GM19328 (cell line): ENCODE results near the gene PUSL1.

Experiments
- ATAC-seq: cut with Tn5 transposase; IDR thresholded peaks from one replicate; pipeline ENCODE4 v1.9.1; 2021; ENCODE audit warnings: mild to moderate bottlenecking, moderate library complexity; ENCODE audit not compliant: unreplicated experiment

PUSL1 gene

DNA sequence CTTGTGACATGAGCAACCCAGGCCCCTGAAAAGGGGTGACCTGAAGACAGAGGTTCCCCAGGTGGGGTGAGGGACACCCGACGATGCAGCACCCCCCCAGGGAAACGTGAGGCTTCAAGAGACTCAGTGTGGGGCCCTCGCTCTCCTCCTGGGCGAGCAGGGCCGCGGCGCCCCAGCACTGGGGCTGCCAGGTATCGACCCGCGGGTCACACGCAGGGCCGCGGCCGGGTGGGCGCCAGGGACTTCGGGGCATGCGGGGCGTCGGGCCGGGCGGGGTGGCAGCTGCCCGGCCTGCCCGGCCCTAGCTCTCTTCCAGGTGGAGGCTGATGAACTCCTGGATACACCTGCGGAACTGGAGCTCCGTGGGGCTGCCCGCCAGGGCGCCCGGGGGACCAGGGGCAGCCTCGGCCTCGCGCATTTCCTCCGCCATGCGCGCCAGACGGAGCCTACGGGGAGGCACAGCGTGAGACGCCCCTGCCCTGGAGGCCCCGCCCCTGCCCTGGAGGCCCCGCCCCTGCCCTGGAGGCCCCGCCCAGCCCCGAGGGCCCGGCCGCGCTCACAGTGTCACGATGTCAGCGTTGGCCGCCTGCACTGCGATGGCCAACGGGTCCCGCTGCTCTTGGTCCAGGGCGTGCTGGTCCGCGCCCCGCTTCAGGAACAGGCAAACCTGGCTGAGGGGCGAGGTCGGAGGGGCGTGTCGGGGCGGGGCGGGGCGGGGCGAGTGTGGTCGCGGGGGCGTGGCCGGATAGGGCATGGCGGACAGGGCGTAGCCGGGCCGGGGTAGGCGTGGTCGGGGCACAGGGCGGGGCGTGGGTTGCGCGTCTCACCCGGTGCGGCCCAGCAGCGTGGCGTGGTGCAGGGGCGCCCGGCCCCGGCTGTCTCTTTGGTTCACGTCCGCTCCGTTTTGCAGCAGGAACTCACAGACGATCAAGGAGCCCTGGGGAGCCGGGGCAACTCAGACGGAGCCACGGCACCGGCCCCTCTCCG lies 14.8 kb upstream of the PUSL1 start:
- ATAC-seq = no peak

DNA sequence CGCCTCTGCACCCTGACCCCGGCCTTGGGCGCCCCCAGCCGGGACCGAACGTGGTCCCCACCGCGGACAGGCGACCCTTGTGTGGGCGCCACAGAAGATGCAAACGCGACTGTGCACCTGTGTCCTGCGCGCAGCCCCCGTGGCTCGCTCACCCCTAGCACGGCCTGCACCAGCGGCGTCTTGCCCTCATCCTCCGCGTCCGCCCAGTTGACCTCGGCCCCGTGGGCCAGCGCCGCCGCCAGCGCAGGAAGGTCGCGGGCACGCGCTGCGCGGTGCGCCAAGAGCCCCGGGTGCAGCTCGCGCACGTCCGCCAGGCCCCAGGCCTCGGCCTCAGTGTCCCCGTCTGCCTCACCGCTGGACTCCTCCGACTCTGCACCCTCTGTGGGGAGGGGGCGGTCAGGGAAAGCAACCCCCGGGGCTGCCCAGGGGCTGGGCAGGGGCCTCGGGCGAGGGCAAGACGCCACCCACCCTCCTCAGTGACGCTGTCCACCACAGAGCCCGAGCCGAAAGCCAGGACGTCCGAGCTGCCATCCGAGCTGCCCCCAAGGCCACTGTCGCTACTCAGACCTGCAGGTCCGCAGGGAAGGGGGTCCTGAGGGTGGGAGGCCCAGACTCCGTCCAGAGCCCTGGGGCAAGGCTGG lies 14.0 kb upstream of the PUSL1 start:
- no peak for ATAC-seq

DNA sequence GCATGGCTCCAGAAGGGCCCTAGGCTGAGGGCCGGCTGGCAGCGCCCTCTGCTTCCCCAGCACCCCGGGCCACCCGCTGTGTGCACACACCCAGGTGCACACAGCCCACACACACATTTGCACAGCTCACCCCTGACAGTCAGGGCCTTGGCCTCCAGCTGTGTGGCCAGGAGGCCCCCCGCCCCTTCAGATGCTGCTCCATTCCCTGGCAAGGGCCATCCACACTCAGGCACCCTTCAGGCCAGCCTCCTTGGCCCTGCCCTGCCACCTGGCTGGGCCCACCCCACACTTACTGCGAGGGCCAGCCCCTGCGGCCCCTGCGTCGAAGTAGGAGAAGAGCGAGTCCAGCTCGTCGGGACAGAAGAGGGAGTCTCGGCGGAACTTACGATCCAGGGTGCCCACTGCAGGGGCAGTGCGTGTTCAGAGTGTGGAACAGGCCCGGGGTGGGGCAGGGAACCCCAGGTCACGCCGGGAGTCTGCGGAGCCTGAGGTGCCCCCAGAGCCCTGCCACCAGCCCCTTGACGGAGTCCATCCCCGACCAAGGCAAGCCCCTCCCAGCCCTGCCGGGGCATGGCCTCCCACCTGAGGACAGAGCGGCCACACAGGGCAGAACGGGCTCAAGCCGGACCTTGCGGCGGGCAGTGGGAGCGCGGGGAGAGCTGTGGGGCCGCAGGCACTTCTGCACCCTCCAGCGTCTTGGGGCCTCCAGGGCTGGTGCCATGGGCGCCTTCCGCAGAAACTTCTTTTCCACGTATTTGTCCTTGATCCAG lies 13.1 kb upstream of the PUSL1 start:
- ATAC-seq = no peak

- no peak for ATAC-seq
Observed at GRCh38 chr1:1296070-1297061, 12.0 kb upstream of the PUSL1 start.

DNA sequence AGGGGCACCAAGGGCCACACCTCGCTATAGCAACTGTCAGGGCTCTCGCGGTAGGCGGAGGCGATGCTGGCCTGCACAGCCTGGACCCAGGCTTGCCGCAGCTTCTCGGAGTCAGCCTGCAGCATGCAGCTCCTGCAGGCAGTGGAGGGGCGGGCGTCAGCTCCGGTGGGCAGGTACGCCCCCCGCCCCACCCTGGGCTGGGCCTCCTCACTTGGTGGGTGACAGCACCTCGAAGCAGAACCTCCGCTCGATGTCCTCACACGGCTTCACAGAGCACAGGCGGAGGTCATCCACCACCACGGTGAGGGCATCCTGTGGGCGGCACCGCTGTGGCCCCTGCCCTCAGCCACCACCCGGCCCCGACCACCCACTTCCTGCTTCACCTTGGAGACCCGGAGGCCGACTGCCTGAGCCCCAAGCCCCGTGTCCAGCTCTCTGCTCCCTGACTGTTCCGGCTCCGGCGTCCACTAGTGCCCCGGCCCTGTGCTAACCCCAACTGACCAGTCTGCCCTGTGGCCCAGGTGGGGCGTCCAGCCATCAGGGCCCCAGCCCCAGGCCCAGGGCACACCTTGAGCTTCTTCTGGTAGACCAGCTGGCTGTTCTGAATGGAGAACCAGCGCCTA lies 10.5 kb upstream of the PUSL1 start:
- ATAC-seq = no peak

- no peak for ATAC-seq
Observed at GRCh38 chr1:1298861-1299685, 9.3 kb upstream of the PUSL1 start.

- no peak for ATAC-seq
Observed at GRCh38 chr1:1299686-1300351, 8.6 kb upstream of the PUSL1 start.

DNA sequence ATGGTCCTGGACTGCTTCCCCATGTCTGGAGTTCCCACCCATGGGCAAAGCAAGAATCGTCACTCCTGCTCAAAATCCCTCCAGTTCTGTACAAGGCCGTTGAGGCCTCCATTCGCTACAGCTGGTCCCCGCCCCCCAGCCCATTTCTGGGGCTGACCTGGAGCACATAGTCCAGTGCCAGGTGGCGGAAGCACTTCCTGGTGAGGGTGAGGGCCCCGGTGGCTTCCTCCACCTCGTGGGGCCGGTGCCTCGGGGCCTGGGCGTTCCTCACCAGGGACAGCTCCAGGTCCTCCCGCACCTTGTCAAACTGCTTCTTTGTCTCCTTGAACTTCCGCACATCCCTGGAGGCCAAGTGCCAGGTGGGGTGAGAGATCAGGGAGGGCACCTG lies 8.1 kb upstream of the PUSL1 start:
- no peak for ATAC-seq

- no peak for ATAC-seq
Observed at GRCh38 chr1:1302006-1302430, 6.4 kb upstream of the PUSL1 start.

- ATAC-seq = no peak
Observed at GRCh38 chr1:1302951-1303509, 5.4 kb upstream of the PUSL1 start.

DNA sequence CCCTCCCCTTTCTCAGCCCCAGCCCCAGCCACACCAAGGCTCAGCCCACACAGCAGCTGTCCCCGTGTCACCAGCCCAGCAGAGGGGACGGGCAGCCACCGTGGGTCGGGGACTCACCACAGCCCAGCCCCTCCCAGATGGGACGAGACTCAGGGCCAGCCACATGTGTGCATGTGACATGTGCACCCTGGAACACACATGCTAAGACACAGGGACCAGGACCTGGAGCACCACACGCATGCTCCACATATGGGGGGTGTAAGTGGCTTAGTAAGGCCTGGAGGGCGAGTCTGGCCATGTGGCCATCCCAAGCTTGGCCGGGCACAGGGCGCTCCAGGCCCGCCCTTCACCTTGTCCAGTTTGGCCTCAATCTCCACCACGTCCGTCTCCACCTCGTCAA lies 4.7 kb upstream of the PUSL1 start:
- no peak for ATAC-seq

DNA sequence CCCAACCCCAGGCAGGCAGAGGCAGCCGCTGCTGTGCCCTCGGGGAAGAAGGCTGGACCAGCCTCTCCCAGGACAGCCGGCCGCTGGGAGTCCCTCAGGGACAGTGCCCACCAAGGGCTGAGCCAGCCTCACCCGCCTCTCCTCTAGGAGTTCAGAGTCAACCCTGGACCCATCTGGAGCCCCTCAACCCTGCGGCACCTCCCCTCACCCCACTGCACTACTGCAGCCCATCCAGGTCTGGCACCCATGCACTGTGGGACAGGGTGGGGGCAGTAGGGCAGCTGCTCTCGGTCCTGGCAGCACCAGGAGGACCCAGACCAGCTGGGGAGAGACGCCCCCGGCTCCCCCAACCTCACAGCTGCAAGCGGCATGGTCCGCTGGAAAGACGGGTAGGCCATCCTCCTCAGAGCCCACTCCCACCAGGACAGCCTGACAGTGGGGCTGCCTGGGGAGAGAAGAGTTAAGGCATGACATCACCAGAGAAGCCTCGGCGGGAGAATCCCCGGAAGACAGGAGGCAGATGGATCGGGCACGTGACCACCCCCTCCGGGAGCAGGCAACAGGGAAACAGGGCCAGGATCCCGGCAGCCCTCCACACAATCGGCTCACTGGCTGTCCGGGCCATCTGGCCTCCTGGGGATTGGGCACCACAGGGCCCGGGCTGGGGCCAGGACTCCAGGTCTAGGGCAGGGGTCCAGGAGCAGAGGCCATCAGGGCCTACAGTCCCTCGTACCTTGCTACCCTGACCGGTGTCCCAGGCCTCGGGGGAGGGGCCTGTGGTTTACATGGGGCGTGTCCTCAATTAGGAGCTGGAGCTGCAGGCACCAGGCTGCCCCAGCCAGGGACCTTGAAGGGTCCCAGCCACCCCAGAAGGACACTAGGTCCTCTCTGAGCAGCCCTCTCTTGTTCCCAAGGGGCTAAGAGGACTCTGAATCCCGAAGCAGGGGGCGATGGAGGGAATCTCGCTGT lies 3.8 kb upstream of the PUSL1 start:
- ATAC-seq = no peak

DNA sequence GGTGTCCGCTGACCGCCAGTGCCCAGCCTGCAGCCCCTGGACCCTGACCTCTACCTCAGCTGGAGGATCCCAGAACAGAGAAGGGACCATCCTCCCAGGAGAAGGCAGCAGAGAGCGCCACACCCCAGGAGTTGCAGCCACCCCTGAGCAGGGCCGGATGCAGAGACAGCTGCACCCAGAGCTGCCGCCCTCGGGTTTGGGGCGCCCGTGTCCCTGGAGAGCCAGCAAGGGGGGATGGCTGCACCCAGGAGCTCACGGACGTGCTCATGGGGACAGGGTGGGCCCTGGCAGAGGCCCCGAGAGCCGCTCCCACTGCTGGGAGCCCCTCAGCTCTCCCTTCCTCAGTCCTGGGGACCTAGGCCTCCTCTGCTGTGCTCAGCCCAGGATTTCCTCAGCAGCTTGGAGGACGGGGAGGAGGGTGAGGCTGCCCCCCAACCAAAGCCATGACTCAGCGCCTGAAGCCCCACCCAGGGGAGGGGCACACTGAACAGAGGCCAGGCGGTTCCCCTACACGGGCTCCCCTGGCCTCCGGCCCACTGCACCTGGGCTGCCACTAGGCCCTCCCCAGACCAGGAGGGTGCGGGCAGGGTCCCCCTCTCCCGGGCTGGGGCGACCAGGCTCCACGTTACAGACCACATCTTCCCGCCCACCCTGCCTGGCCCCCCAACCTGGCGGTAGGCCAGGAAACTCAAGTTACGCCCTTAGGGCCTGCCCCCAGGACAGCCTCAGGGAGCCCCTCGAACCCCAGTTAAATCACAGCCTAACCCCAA lies 2.9 kb upstream of the PUSL1 start:
- no peak for ATAC-seq

GRCh38 chr1:1306070-1306660 lies 2.2 kb upstream of the PUSL1 start:
- ATAC-seq = no peak

DNA sequence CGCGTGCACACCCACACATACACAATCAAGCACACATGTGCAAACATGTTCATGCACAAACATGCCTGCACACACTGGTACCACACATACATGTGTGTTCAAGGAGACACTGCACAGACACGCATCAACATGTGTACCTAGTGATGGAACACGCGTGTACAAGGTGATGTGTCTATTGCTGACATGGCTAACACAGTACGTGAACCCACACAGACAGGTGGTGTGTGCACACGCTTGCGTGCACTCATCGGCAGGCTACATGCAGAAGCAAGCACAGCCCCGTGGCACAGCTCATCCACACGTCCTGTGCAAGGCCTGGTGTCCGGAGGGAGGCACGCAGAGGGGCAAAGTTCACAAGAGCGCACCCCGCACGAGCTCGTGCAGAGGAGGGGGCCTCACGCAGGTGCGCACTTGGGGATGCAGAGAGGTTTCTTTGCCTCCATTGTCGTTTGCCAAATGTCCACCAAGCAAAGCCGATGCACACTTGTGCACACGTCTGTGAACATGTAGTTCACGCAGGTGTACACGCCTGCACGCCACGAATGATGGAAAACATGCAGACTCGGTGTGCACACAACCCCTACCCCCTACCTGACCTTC lies 1.6 kb upstream of the PUSL1 start:
- no peak for ATAC-seq
